Coronary artery (tissue), 2 donors: ENCODE data around the gene ABHD4.

ENCODE experiments used
- DNase-seq: peaks from one replicate; pipeline ENCODE4 v3.0.0-alpha.2; 2017; ENCODE audit warnings: low spot score
- H3K27ac ChIP-seq, 2 donors: fragments of 200-600 bp; sonication (generic); one replicate each; pipeline ENCODE4 v1.5.1; 2016 to 2019
- H3K4me3 ChIP-seq: fragments of 200-600 bp; sonication (generic); 2 replicates; pipeline ENCODE4 v1.5.1; 2016; ENCODE audit warnings: mild to moderate bottlenecking, moderate library complexity
- CTCF ChIP-seq: fragments of 200-600 bp; sonication (generic); IDR thresholded peaks from one replicate; pipeline ENCODE4 v1.5.1; 2019; ENCODE audit warnings: antibody characterized with exemption

The ABHD4 gene

GRCh38 chr14:22593601-22594000 is 4.5 kb upstream of the ABHD4 start:
- no peak overlapping the region for H3K27ac ChIP-seq
- TF ChIP-seq CTCF, result no peak
- no peak for DNase-seq
- no peak overlapping the region for H3K4me3 ChIP-seq

- Histone ChIP-seq H3K27ac (no peak overlapping the region), H3K4me3 (no peak overlapping the region)
- TF ChIP-seq CTCF, result no peak
- DNase-seq, result no peak
Measured at GRCh38 chr14:22594156-22594716, 3.9 kb upstream of the ABHD4 start.

GRCh38 chr14:22596354-22596879 is 1.7 kb upstream of the ABHD4 start:
- TF ChIP-seq CTCF, result no peak
- H3K27ac ChIP-seq, result no peak overlapping the region
- no peak overlapping the region for H3K4me3 ChIP-seq
- DNase-seq, result no peak

GRCh38 chr14:22597265-22597664 is 835 bp upstream of the ABHD4 start:
- peak overlapping the region; percentile 82 for H3K4me3 ChIP-seq
- no peak for TF ChIP-seq CTCF
- H3K27ac ChIP-seq, result peak overlapping the region in 1 of 2 donors; percentile 88
- no peak for DNase-seq

- TF ChIP-seq CTCF, result no peak
- DNase-seq, result no peak
- H3K27ac ChIP-seq, result peak overlapping the region; percentile 80 to 88
- peak overlapping the region; percentile 82 for H3K4me3 ChIP-seq
Measured at GRCh38 chr14:22597771-22598098, 365 bp upstream of the ABHD4 start.

GRCh38 chr14:22598896-22599244 is 770 bp downstream of the ABHD4 start:
- no peak for DNase-seq
- no peak for TF ChIP-seq CTCF
- peak overlapping the region; percentile 80 to 88 for H3K27ac ChIP-seq
- peak overlapping the region; percentile 82 for H3K4me3 ChIP-seq

GRCh38 chr14:22599349-22599748 is 1.2 kb downstream of the ABHD4 start:
- H3K27ac ChIP-seq, result peak overlapping the region; percentile 80 to 88

More at GRCh38 chr14:22599349-22599748, 1.2 kb downstream of the ABHD4 start:
- H3K4me3 ChIP-seq, result peak overlapping the region; percentile 82
- no peak for TF ChIP-seq CTCF
- no peak for DNase-seq
